K562 (cell line): ENCODE measurements around the gene CCDC106. TPM values are rescaled to one million over a fixed set of nuclear protein-coding genes. Genes with fewer than 3 reads are reported as not detected.

Source experiments
- AFF4 ChIP-seq: sonication (generic); formaldehyde crosslinking; IDR thresholded peaks from 2 replicates; pipeline ENCODE4 v1.8.0; 2023; ENCODE audit warnings: mild to moderate bottlenecking, missing genetic modification reagents
- E2F6 ChIP-seq, 2 experiments: IDR thresholded peaks; 2 replicates each; pipeline ENCODE4 v1.6.1; 2011; ENCODE audit warnings: borderline replicate concordance in 1 of 2, control low read depth in 1 of 2, low read depth in 1 of 2, low read length in 1 of 2, mild to moderate bottlenecking in 1 of 2, mixed read lengths in 1 of 2, moderate library complexity in 1 of 2; ENCODE audit not compliant: insufficient read depth in 1 of 2, insufficient read length in 1 of 2, poor library complexity in 1 of 2, severe bottlenecking in 1 of 2; ENCODE audit errors: extremely low read depth in 1 of 2
- ETS2 ChIP-seq: IDR thresholded peaks from 2 replicates; pipeline ENCODE4 v1.6.1; 2016; ENCODE audit warnings: borderline replicate concordance, missing genetic modification characterization, mild to moderate bottlenecking, moderate library complexity, missing compliant biosample characterization; ENCODE audit not compliant: poor library complexity, severe bottlenecking
- FIP1L1 ChIP-seq: fragments of 200-400 bp; formaldehyde crosslinking; IDR thresholded peaks from 2 replicates; pipeline ENCODE4 v1.6.1; 2018; ENCODE audit warnings: mild to moderate bottlenecking, low read depth, low read length; ENCODE audit not compliant: poor library complexity, severe bottlenecking
- FOXA1 ChIP-seq: fragments of 450-650 bp; IDR thresholded peaks from 2 replicates; pipeline ENCODE4 v1.6.1; 2016; ENCODE audit warnings: mild to moderate bottlenecking, borderline replicate concordance
- HIVEP1 ChIP-seq: fragments of 250-450 bp; sonication (Bioruptor Pico); IDR thresholded peaks from 2 replicates; pipeline ENCODE4 v1.4.0; 2020; ENCODE audit warnings: mild to moderate bottlenecking
- MYC ChIP-seq, 2 experiments: fragments of 250-450 bp in 1 of 2; sonication (Bioruptor Pico) in 1 of 2; IDR thresholded peaks; 2 replicates each; pipeline versions ENCODE4 v1.5.1 to v1.6.1; 2012 to 2021; ENCODE audit warnings: low read depth in 2 of 2, borderline replicate concordance in 1 of 2, improper control_type of control experiment in 1 of 2, low read length in 1 of 2, mild to moderate bottlenecking in 1 of 2, moderate library complexity in 1 of 2
- RHOXF2B ChIP-seq: fragments of 250-450 bp; sonication (Bioruptor Pico); conservative IDR thresholded peaks from 2 replicates; pipeline ENCODE4 v1.5.1; 2021
- TBL1XR1 ChIP-seq, 2 experiments: IDR thresholded peaks; 2 replicates each; pipeline ENCODE4 v1.6.1; 2012; ENCODE audit warnings: improper control_type of control experiment in 2 of 2, low read length in 2 of 2, mild to moderate bottlenecking in 1 of 2
- ZNF133 ChIP-seq: fragments of 250-450 bp; sonication (Bioruptor Pico); IDR thresholded peaks from 2 replicates; pipeline ENCODE4 v1.4.0; 2020; ENCODE audit warnings: mild to moderate bottlenecking
- ZNF407 ChIP-seq: fragments of 450-650 bp; IDR thresholded peaks from 2 replicates; pipeline ENCODE4 v1.6.1; 2016; ENCODE audit warnings: low read depth
- ZZZ3 ChIP-seq: fragments of 450-650 bp; IDR thresholded peaks from 2 replicates; pipeline ENCODE4 v1.6.1; 2016; ENCODE audit warnings: antibody characterized with exemption, mild to moderate bottlenecking, moderate library complexity
- polyA plus RNA-seq, 8 experiments: library from polyadenylated mRNA; depleted of rRNA in 4 of 8; stranded (reverse) in 5 of 8; unstranded in 3 of 8; fragments of >200 nt; fragmentation: Nextera tagmentation in 2 of 8; fragmentation: Illumina TruSeq in 1 of 8; extraction: Ambion mirVana in 2 of 8; extraction: Trizol in 1 of 8; gene quantifications; 2 replicates each; pipeline versions ENCODE4 v1.2.1 to v1.2.3, GENCODE V29; 2011 to 2014; ENCODE audit warnings: inconsistent platforms in 1 of 8, missing spikeins in 1 of 8
- total RNA-seq, 7 experiments: library from RNA; depleted of rRNA in 6 of 7; stranded (reverse); fragments of >200 nt in 6 of 7; fragmentation: Illumina TruSeq in 2 of 7; extraction: Trizol in 2 of 7; gene quantifications; 2 replicates each; pipeline versions ENCODE4 v1.2.1 to v1.2.3, GENCODE V29; 2011 to 2021; ENCODE audit warnings: low replicate concordance in 1 of 7

The CCDC106 gene
- total and polyA plus RNA-seq, 9 of the 15 experiments (the other 6 are each of a cell fraction or from before 2014, with no cell fraction given), result 0.10 to 27.5 (median 15.0) TPM; not detected in 1

GRCh38 chr19:55653651-55654322, 5.8 kb downstream of the CCDC106 start (continued):
- TF ChIP-seq ZNF407 (no peak), HIVEP1 (0 out of 2 replicates have a peak, but pooled peaks have one; percentile 50), TBL1XR1 (IDR thresholded peaks at IDR 0.05; ENCODE audit: low read length in 2 of 2) (peak; percentile 62 to 66; a peak in 3 of 4 replicates), FIP1L1 (peak; percentile 92), ZNF133 (CRISPR knock-in tag) (no peak), MYC (IDR thresholded peaks at IDR 0.05; ENCODE audit: low read depth, low read length) (peak; percentile 87), MYC (CRISPR knock-in tag; IDR thresholded peaks at IDR 0.05; ENCODE audit: borderline replicate concordance, low read depth) (peak; percentile 35; the same call in 1 of the 2 replicates), E2F6 (IDR thresholded peaks at IDR 0.05; ENCODE audit: borderline replicate concordance in 1 of 2, extremely low read depth in 1 of 2, insufficient read depth in 1 of 2, insufficient read length in 1 of 2, low read depth in 1 of 2, low read length in 1 of 2, poor library complexity in 1 of 2, severe bottlenecking in 1 of 2) (peak; percentile 59 to 65), ZZZ3 (peak; percentile 79; the same call in 1 of the 2 replicates), ETS2 (tag) (no peak), FOXA1 (no peak), AFF4 (peak; percentile 92; the same call in 1 of the 2 replicates), RHOXF2B (no peak)
